ENCODE measurements around the gene LPCAT1. TPM values are rescaled to one million over a fixed set of nuclear protein-coding genes. Genes with fewer than 3 reads are reported as not detected.

The LPCAT1 gene
- total and polyA plus RNA-seq, 10 of the 15 experiments (the other 5 are each of a cell fraction or from before 2014, with no cell fraction given): 2.3 to 109 (median 72.7) TPM

- Histone ChIP-seq H3K4me1 (ENCODE audit: control insufficient read depth, insufficient read depth, low read length) (no peaks in the 10 kb centered on the region), H3K27me3 (replicated peaks in 1 of 2; ENCODE audit: control insufficient read depth in 2 of 2, insufficient read depth in 2 of 2, low read length in 1 of 2) (no peaks in the 10 kb centered on the region), H4K20me1 (ENCODE audit: control insufficient read depth, insufficient read depth) (no peaks in the 10 kb centered on the region), H3K4me2 (ENCODE audit: control insufficient read depth, insufficient read depth) (no peak overlapping the region), H3K4me3 (no peak overlapping the region), H3K79me2 (ENCODE audit: control insufficient read depth, insufficient read depth, low read length) (no peaks in the 10 kb centered on the region), H3K9me3 (replicated peaks; ENCODE audit: control insufficient read depth, insufficient read depth, low read length) (no peaks in the 10 kb centered on the region; the same call in 2 of the 3 replicates), H2AFZ (ENCODE audit: control insufficient read depth, low read depth, low read length) (no peak overlapping the region), H3K36me3 (ENCODE audit: control insufficient read depth in 2 of 2, insufficient read depth in 2 of 2, low read length in 1 of 2) (no peaks in the 10 kb centered on the region), H3K9ac (ENCODE audit: control insufficient read depth, insufficient read depth, low read length) (no peak overlapping the region), H3K27ac (ENCODE audit: control insufficient read depth, insufficient read depth) (no peak overlapping the region)
- no TSS peak for BruUV-seq (replicated peaks)
- TF ChIP-seq NRF1 (conservative IDR thresholded peaks at IDR 0.05; ENCODE audit: low read depth, low read length) (no peak), IRF5 (IDR thresholded peaks at IDR 0.05; ENCODE audit: borderline replicate concordance) (no peak), ZBTB4 (CRISPR knock-in tag; IDR thresholded peaks at IDR 0.05) (no peak), SIN3A (IDR thresholded peaks at IDR 0.05; ENCODE audit: low read depth, low read length) (no peak), RAD51 (IDR thresholded peaks at IDR 0.05) (no peak), NR2C1 (IDR thresholded peaks at IDR 0.05) (no peak), ATF2 (IDR thresholded peaks at IDR 0.05; ENCODE audit: low read length) (no peak), SMARCA5 (IDR thresholded peaks at IDR 0.05) (no peak), CBX5 (IDR thresholded peaks at IDR 0.05; ENCODE audit: low read depth) (no peak), STAT3 (IDR thresholded peaks at IDR 0.05; ENCODE audit: low read depth, low read length) (no peak), HCFC1 (IDR thresholded peaks at IDR 0.05; ENCODE audit: low read length) (no peak), KAT2A (conservative IDR thresholded peaks at IDR 0.05; ENCODE audit: control insufficient read depth, low read depth, low read length) (no peak), YY1 (IDR thresholded peaks at IDR 0.05; ENCODE audit: low read depth, low read length) (no peak), SKIL (IDR thresholded peaks at IDR 0.05; ENCODE audit: low read depth, poor library complexity, severe bottlenecking) (no peak), IKZF1 (conservative IDR thresholded peaks at IDR 0.05) (no peak)
- no peak for FAIRE-seq
- WGBS (ENCODE audit: insufficient coverage, insufficient replicate concordance, low lambda C conversion rate, missing lambda C conversion rate): 45% methylated on average over 5 of the region's 8 CpGs
- SMC1A ChIA-PET (ENCODE audit: uncharacterized antibody, unreplicated experiment): interaction anchor here (0.7 kb wide), 2 partner anchors 24 to 247 kb away, joined by 3 read pairs; no protein-coding TSS in a partner anchor
- RAD21 ChIA-PET (ENCODE audit: unreplicated experiment): interaction anchor here (0.5 kb wide), 1 partner anchor 51 kb away, joined by 3 read pairs; no protein-coding TSS in a partner anchor
- no peak for DNase-seq (ENCODE audit: low read depth, low spot score)
- CTCF ChIA-PET: interaction anchor here (1.0 kb wide), 1 partner anchor 11 kb away, joined by 3 read pairs; no protein-coding TSS in a partner anchor
- ATAC-seq: no peak
- intact Hi-C loops (cut with micrococcal nuclease; ENCODE audit: unreplicated experiment) (no loop called here), in situ Hi-C loops (cut with MboI) (no loop called here)
- POLR2A ChIA-PET: no interaction called here
Measured at GRCh38 chr5:1543398-1544293, 19.9 kb upstream of the LPCAT1 start.
